Raji (cell line): ENCODE measurements around the gene CHD6.

Experiments used
- POLR2A ChIP-seq: IDR thresholded peaks from 2 replicates; pipeline ENCODE4 v1.6.1; 2011; ENCODE audit warnings: low read depth, low read length, control low read depth; ENCODE audit not compliant: insufficient read depth

CHD6 gene

GRCh38 chr20:41510847-41511450 is 107.2 kb downstream of the CHD6 start:
- TF ChIP-seq POLR2A: no peak

GRCh38 chr20:41510224-41510623 is 108.0 kb downstream of the CHD6 start:
- TF ChIP-seq POLR2A: no peak

GRCh38 chr20:41509316-41510200 is 108.6 kb downstream of the CHD6 start:
- TF ChIP-seq POLR2A: no peak

- TF ChIP-seq POLR2A: no peak
Observed at GRCh38 chr20:41508335-41508734, 109.8 kb downstream of the CHD6 start.

GRCh38 chr20:41507851-41508250 is 110.3 kb downstream of the CHD6 start:
- TF ChIP-seq POLR2A: no peak

- no peak for TF ChIP-seq POLR2A
Observed at GRCh38 chr20:41507436-41507835, 110.7 kb downstream of the CHD6 start.

GRCh38 chr20:41506192-41506915 is 111.8 kb downstream of the CHD6 start:
- TF ChIP-seq POLR2A: no peak

- TF ChIP-seq POLR2A: no peak
Observed at GRCh38 chr20:41505184-41505583, 113.0 kb downstream of the CHD6 start.

- no peak for TF ChIP-seq POLR2A
Observed at GRCh38 chr20:41501376-41501775, 116.8 kb downstream of the CHD6 start.

- TF ChIP-seq POLR2A: no peak
Observed at GRCh38 chr20:41499961-41500725, 118.0 kb downstream of the CHD6 start.

- TF ChIP-seq POLR2A: no peak
Observed at GRCh38 chr20:41499064-41499463, 119.1 kb downstream of the CHD6 start.

GRCh38 chr20:41497186-41497895 is 120.8 kb downstream of the CHD6 start:
- TF ChIP-seq POLR2A: no peak

GRCh38 chr20:41494451-41494850 is 123.7 kb downstream of the CHD6 start:
- TF ChIP-seq POLR2A: no peak

GRCh38 chr20:41483553-41483930 is 134.6 kb downstream of the CHD6 start:
- TF ChIP-seq POLR2A: no peak
